ELR (cell line): Measurements from ENCODE around the gene TMEM82.

Experiments
- DNase-seq: peaks from one replicate; pipeline ENCODE4 v3.0.0-alpha.2; 2015; ENCODE audit warnings: low read depth

TMEM82 gene

GRCh38 chr1:15788624-15789301 lies 46.5 kb downstream of the TMEM82 start:
- peak; percentile 80 for DNase-seq

- DNase-seq, result no peak
These were observed 53.8 kb downstream of the TMEM82 start for GRCh38 chr1:15796086-15796462.
